ENCODE results near the gene ARL9. TPM values are rescaled to one million over a fixed set of nuclear protein-coding genes. Genes with fewer than 3 reads are reported as not detected.

The ARL9 gene
- total and polyA plus RNA-seq, 9 of the 15 experiments (the other 6 are each of a cell fraction or from before 2014, with no cell fraction given): 0.10 to 0.15 (median 0.11) TPM; not detected in 6

DNA sequence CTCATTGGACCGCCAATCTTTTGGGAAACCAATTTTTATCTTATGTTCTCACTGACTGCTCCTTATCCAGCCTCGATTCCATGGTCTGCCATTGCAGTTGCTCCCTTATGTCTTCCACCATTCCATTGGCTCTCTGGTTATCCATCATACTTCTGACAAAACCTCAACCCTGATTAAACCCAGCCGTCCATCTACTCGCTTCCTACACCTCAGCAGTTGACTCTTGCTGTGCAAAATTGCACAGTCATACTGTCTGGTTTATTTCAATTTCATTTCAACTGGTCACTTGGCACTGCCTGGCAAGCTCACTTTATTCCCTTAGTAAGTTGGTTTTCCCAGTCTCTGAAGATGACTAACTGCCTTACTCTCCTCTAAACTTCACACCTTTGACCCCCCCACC lies 26.2 kb downstream of the ARL9 start:
- H3K27ac ChIP-seq (ENCODE audit: extremely low read depth, low read depth, low read length): no peak overlapping the region; the same call in 1 of the 3 replicates
- FAIRE-seq (peak; percentile 76), ATAC-seq (peak; percentile 41), DNase-seq (ENCODE audit: extremely low read depth in 1 of 4, low spot score in 3 of 4) (peak in 2 of 4 experiments; percentile 43 to 57)
- in situ Hi-C loops (cut with MboI): no loop called here
- H3K4me3 ChIP-seq: peak overlapping the region; percentile 67; the same call in 1 of the 2 replicates
- H3K9me1 ChIP-seq (ENCODE audit: control insufficient read depth, insufficient read depth, low read length): no peaks in the 10 kb centered on the region
- no peaks in the 10 kb centered on the region for H4K20me1 ChIP-seq (replicated peaks; ENCODE audit: control insufficient read depth, insufficient read depth, low read length)
- H3K4me1 ChIP-seq (replicated peaks in 1 of 2; ENCODE audit: control insufficient read depth in 2 of 2, insufficient read depth in 2 of 2, low read length in 2 of 2): peaks cover 9 to 17% of the 10 kb centered on the region in 2 experiments
- peak overlapping the region; percentile 99 for H3K4me2 ChIP-seq (ENCODE audit: insufficient read depth, low read length)
- intact Hi-C loops (cut with micrococcal nuclease): no loop called here
- no TSS peak for BruUV-seq (replicated peaks)
- ChIA-PET POLR2A (interaction anchor here (1.0 to 1.6 kb wide), 4 partner anchors 13 to 39 kb away, joined by 3 to 4 read pairs (median 4); no protein-coding TSS in a partner anchor), CTCF (ENCODE audit: low intra/inter-chr PET ratio) (no interaction called here)
- H2AFZ ChIP-seq (ENCODE audit: low read depth, low read length): peak overlapping the region; percentile 100
- H3K27me3 ChIP-seq (ENCODE audit: control insufficient read depth in 2 of 2, insufficient read depth in 2 of 2, low read length in 2 of 2): no peaks in the 10 kb centered on the region
- peak overlapping the region; percentile 17 to 94; a peak in 3 of 4 replicates for H3K9ac ChIP-seq (ENCODE audit: insufficient read depth in 1 of 2, low read depth in 2 of 2, low read length in 2 of 2)
- no peaks in the 10 kb centered on the region for H3K36me3 ChIP-seq (ENCODE audit: control insufficient read depth, insufficient read depth, low read length)
- 15% methylated on average over 4 of the region's 4 CpGs for WGBS (ENCODE audit: insufficient coverage, low coverage, missing lambda C conversion rate)
- no peaks in the 10 kb centered on the region; the same call in 1 of the 2 replicates for H3K9me3 ChIP-seq (replicated peaks; ENCODE audit: control insufficient read depth, insufficient read depth, low read depth, low read length)
- H3K79me2 ChIP-seq (ENCODE audit: control insufficient read depth, insufficient read depth, low read length): peaks cover 17% of the 10 kb centered on the region; the same call in 2 of the 3 replicates
- no peak for TF ChIP-seq CBX1 (IDR thresholded peaks at IDR 0.05; ENCODE audit: low read depth)
- TF ChIP-seq, protein P1, sequence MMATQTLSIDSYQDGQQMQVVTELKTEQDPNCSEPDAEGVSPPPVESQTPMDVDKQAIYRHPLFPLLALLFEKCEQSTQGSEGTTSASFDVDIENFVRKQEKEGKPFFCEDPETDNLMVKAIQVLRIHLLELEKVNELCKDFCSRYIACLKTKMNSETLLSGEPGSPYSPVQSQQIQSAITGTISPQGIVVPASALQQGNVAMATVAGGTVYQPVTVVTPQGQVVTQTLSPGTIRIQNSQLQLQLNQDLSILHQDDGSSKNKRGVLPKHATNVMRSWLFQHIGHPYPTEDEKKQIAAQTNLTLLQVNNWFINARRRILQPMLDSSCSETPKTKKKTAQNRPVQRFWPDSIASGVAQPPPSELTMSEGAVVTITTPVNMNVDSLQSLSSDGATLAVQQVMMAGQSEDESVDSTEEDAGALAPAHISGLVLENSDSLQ (IDR thresholded peaks at IDR 0.05): peak; percentile 87
- no peak for TF ChIP-seq SP2 (IDR thresholded peaks at IDR 0.05; ENCODE audit: extremely low read depth, low read depth, low read length, poor library complexity, severe bottlenecking)
- peak; percentile 67; the same call in 1 of the 2 replicates for TF ChIP-seq NFE2L1 (tag; IDR thresholded peaks at IDR 0.05; ENCODE audit: borderline replicate concordance, low read depth)
- peak; percentile 44 for TF ChIP-seq ARID1B (IDR thresholded peaks at IDR 0.05)
- peak; percentile 83 for TF ChIP-seq MAFF (IDR thresholded peaks at IDR 0.05; ENCODE audit: low read length)
- no peak for TF ChIP-seq SAFB (IDR thresholded peaks at IDR 0.05; ENCODE audit: borderline replicate concordance, low read depth, low read length)
- TF ChIP-seq SMARCA4 (IDR thresholded peaks at IDR 0.05): 0 out of 2 replicates have a peak, but pooled peaks have one; percentile 29
- TF ChIP-seq ZNF431 (CRISPR knock-in tag; IDR thresholded peaks at IDR 0.05): no peak
- TF ChIP-seq, protein P2, sequence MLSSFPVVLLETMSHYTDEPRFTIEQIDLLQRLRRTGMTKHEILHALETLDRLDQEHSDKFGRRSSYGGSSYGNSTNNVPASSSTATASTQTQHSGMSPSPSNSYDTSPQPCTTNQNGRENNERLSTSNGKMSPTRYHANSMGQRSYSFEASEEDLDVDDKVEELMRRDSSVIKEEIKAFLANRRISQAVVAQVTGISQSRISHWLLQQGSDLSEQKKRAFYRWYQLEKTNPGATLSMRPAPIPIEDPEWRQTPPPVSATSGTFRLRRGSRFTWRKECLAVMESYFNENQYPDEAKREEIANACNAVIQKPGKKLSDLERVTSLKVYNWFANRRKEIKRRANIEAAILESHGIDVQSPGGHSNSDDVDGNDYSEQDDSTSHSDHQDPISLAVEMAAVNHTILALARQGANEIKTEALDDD (IDR thresholded peaks at IDR 0.05): 0 out of 2 replicates have a peak, but pooled peaks have one; percentile 31
- peak; percentile 88 for TF ChIP-seq C11orf30 (IDR thresholded peaks at IDR 0.05; ENCODE audit: low read depth)
- TF ChIP-seq SREBF2 (CRISPR knock-in tag; IDR thresholded peaks at IDR 0.05): no peak
- TF ChIP-seq MAFG (tag; conservative IDR thresholded peaks at IDR 0.05): peak; percentile 96
- no peak for TF ChIP-seq DDX20 (tag; IDR thresholded peaks at IDR 0.05; ENCODE audit: low read depth)
- TF ChIP-seq ZKSCAN1 (IDR thresholded peaks at IDR 0.05; ENCODE audit: low read depth, low read length): no peak
- TF ChIP-seq, protein P3, sequence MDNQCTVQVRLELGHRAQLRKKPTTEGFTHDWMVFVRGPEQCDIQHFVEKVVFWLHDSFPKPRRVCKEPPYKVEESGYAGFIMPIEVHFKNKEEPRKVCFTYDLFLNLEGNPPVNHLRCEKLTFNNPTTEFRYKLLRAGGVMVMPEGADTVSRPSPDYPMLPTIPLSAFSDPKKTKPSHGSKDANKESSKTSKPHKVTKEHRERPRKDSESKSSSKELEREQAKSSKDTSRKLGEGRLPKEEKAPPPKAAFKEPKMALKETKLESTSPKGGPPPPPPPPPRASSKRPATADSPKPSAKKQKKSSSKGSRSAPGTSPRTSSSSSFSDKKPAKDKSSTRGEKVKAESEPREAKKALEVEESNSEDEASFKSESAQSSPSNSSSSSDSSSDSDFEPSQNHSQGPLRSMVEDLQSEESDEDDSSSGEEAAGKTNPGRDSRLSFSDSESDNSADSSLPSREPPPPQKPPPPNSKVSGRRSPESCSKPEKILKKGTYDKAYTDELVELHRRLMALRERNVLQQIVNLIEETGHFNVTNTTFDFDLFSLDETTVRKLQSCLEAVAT (IDR thresholded peaks at IDR 0.05): peak in 1 of 2 experiments; percentile 70; a peak in 2 of 4 replicates
- TF ChIP-seq ATF7 (IDR thresholded peaks at IDR 0.05): 0 out of 2 replicates have a peak, but pooled peaks have one; percentile 13
- peak; percentile 73 for TF ChIP-seq MAFK (IDR thresholded peaks at IDR 0.05; ENCODE audit: low read length)
- peak; percentile 94 for TF ChIP-seq NFE2 (IDR thresholded peaks at IDR 0.05; ENCODE audit: low read depth)
- TF ChIP-seq MEIS2 (IDR thresholded peaks at IDR 0.05; ENCODE audit: partially characterized antibody): peak; percentile 83
- no peak for TF ChIP-seq ADNP (tag; IDR thresholded peaks at IDR 0.05)
- no peak for TF ChIP-seq SMARCB1 (IDR thresholded peaks at IDR 0.05; ENCODE audit: insufficient read length, low read depth)

Data from K562 (cell line).